Hypothalamus (tissue), 51 donors: ENCODE data around the gene P4HB.
"Not testable (repeated sequence)": the region's sequence is repeated elsewhere in the genome, so short reads cannot be mapped to it uniquely, and the experiment has no call there.

ENCODE experiments used
- DNase-seq, 51 donors: peaks; one replicate each; lab custom pipeline; 2025; lab: John Stamatoyannopoulos, UW

The P4HB gene

DNA sequence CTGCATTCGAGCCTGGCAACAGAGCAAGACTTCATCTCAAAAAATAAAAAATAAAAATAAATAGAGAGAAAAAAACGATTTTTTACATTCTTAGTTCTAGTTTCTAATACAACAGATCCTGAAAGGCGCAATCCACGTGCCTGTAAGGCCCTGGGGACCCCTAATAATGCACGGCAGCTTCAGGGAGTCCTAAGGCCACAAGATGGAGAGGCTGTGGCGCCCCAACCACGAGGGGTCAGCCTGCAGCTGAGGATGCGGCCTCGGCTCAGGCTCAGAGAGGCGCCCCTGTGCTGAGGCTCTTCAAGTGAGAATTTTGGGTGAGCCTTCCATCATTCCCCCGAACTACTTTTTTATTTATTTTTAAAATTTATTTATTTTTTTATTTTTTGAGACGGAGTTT, 10.9 kb downstream of the P4HB start:
- DNase-seq: no peak

DNA sequence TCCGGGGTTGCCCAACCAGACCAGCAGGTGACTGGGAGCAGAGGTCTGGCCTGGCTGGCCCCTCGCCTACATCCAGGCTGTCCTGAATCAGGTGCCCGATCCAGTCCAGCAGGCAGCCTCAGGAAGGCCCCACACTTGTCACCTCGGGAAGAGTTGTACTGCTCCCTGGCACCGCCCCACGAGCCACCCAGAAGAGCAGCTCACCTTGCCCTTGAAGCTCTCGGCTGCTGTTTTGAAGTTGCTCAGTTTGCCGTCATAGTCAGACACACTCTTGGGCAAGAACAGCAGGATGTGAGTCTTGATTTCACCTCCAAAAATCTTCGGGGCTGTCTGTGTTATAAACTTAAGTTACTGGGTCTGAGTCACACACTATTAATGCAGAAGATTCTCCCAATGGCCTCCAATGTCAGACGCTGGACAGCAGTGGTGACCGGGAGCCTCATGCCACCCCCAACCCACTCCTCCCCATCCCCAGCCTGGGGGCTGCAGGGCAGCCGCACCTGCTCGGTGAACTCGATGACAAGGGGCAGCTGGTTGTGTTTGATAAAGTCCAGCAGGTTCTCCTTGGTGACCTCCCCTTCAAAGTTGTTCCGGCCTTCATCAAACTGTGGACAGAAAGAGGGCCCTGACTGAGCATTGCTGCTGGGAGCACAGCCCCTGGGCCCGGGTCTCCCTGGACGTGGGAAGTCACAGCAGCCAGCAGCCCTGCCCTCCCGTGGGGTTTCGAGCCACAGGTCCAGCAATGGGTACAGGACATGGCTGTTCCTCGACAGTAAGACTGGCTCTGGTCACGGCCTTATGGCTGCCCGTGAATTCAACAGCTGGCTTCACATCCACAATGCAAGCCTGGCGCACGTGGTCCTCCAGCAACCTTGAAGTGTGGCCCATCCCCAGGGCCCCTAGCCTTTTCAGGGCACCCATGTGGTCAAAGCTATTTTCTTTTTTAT, 13.3 kb downstream of the P4HB start:
- no peak for DNase-seq

DNA sequence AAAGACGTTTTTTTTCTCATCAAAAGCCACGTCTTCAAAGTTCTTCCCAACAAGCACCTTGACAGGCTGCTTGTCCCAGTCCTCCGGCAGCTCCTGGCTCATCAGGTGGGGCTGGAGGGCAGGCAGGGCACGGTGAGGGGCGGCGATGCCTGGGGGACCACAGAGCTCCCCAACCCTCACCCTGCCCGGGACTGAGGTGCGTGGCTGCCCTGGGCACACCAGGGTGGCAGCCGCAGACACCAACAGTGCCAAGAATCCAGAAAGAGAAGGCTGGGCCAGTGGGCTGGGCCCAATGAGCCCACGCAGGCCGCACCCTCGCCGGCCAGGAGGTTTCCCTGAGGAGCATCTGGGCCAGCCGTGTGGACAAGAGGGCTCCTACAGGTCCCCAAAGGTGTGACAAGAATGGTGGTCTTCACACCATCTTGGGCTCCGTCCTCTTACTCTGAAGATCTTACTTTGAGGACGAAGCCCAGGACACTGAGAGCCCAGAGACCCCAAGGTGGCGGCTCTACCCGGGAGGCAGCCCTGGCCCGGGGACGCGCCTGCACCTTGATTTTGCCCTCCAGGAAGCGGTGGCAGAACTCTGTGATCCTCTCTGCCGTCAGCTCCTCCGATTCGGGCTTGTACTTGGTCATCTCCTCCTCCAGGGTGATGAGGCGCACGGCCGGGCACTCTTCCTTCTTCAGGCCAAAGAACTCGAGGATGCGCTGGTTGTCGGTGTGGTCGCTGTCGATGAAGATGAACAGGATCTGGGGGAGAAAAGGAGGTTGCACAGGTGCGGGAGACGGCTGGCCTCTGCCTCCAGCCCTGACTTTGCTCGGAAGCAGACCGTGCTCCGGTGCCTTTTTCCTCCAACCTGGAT, 14.2 kb downstream of the P4HB start:
- no peak for DNase-seq

- DNase-seq: no peak
Observed at GRCh38 chr17:81845361-81845760, 15.0 kb downstream of the P4HB start.

DNA sequence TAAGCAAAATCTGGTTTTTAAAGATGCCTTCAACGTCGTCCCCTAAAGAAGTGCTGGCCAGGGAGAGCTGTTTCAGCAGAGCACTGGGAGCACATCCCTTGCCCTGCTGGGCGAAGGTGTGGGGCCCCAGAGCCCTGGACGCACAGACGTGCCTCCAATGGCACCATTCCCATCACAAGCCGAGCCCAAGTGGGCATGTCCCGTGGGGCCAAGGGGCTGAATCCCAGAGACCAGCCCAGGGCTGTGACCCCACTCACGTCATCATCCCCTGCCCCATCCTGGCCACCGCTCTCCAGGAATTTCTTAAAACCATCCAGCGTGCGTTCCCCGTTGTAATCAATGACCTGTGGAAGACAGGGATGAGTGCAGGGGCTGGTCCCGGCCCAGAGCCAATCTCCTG, 15.4 kb downstream of the P4HB start:
- no peak for DNase-seq

DNA sequence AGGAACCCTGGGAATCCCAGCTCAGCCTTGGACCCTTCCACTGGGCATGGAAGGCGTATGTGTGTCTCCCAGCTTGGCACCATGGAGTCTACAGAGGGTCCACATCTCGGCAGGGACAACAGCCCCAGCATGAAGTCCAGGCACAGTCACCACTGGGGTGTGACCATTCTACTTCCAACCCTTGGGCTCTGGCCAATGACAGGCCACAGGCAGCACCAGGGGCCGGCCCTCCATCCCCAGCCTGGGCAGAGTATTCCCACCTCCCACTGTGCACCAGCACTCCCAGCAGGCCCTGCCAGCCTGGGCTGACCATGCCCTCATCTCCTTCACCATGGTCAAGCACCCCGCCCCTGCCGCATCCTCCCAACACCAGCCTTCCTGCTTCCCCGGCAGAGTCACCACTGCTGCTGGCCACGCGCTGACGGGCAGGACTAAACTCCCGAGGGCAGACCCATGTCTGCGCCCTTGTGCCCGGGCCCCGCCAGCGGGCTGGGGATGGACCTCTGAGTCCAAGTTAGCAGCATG, 15.9 kb downstream of the P4HB start:
- DNase-seq: no peak

DNA sequence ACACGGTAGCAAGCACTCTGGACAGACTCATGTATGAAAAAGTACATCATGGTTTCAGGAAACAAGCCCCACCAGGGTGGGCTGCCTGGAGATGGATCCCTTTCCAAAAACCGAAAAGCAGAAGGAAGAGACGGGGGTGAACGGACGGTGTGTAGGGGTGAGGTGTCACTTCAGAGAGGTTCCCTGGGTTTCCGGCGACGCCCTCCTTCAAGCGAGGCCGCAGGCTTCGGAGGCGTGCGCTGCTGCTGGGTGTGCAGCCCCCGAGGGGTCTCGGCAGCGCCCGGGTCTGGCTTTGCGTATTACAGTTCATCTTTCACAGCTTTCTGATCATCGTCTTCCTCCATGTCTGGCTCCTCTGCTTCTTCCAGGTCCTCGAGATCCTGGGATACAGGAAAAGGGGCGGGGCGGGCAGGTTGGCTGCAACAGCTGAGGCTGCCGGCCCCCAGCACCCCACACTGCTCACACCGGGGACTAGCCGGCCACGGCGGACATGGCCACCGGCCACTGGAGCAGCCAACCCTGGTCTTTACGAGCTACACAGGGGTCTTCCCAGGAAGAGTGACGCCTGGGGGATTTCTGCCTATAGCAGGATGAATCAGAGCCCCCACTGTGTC, 16.5 kb downstream of the P4HB start:
- DNase-seq: no peak

DNA sequence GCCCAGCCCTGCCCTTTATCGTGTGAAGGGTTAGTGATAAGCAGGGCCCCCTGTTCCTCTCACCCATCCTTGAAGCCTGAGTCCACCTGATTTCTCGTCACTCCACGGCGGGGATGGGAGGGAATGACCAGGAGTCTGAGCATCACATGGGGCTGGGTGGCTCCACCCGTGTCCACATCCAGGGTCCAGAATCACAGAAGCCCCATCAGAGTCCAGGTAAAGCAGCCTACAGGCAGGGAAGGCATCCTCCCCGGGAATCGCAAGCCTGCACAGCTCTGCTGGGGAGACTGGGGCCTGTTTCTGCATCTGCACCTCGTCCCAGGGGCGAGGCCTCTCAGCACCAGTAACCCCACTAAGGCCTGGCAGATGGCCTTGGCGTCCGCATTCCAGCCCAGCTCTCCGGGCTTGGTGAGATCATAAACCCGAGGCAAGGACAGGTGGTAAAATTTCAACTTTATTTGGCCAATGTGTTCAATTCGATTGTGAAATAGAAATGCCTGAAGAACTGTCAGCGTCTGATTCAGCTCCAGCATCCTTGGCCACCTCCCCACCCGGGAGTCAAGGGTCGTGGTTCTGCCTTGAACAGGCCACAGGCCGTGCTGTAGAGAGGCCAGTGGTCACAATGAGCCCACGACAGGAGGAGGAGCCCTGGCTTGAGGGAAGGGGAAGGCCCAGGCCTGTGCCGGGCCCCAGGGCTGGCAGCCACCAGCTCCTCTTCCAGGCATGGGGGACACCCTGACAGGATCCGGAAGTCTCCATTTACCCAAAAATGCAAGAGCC, 17.4 kb downstream of the P4HB start:
- DNase-seq: no peak

DNA sequence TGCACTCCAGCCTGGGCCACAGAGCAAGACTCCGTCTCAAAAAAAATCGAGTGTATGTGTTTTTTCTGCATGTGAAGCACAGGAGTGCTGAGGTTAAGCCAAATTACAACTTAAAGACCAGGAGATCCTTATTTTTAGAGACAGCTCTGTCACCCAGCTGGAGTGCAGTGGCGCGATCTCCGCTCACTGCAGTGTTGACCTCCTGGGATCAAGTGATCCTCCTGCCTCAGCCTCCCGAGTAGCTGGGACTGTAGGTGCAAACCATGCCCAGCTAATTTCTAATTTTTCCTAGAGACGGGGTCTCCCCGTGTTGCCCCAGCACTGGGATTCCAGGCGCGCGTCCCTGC, 18.0 kb downstream of the P4HB start:
- DNase-seq: no peak

DNA sequence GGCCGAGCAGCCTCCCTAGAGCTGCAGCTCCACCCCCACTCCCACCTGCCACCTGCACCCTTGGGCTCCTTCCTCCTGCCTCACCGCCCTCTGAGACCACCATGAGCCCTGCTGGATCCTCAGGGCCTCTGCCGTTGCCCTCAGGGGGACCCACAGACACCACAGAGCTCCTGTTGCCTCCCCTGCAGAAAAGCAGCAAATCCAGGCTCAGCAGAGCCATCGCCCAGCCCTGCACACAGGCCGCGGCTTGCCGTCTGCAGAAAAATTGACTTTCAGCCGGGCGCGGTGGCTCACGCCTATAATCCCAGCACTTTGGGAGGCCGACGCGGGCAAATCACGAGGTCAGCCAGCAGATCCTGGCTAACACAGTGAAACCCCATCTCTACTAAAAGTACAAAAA, 18.5 kb downstream of the P4HB start:
- no peak for DNase-seq

GRCh38 chr17:81840826-81841778, 19.2 kb downstream of the P4HB start:
- no peak for DNase-seq

DNA sequence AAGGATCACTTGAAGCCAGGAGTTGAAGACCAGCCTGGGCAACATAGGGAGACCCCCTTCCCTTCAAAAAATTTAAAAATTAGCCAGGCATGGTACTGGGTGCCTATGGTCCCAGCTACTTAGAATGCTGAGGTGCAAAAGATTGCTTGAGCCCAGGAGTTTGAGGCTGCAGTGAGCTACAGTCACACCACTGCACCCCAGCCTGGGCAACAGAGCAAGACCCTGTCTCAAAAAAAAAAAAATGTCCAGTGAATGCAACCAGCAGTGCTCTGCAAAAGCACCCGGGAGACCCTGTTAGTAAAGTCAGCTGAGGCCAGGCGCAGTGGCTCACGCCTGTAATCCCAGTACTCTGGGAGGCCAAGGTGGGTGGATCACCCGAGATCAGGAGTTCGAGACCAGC, 20.3 kb downstream of the P4HB start:
- DNase-seq: not testable (repeated sequence)

DNA sequence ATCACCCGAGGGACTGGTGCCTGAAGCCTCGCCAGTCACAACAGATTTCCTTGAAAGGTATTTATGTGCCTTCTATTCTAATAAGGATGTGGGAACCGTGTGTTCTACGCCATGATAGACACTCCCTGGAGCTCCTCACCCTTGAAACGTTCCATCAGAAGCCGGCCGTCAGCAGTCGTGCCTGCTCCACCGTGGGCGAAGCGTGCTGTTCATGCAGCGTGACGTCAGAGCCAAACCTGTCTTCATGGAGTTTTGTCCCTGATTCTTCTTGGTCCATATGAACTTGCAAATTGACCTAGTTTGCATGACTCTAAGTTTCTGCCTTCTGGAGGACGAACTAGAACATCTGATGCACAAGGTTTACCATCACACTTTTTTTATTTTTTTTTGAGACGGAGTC, 21.0 kb downstream of the P4HB start:
- no peak for DNase-seq

GRCh38 chr17:81838753-81839255, 21.5 kb downstream of the P4HB start:
- no peak for DNase-seq

- DNase-seq: no peak
Observed at GRCh38 chr17:81837641-81838040, 22.7 kb downstream of the P4HB start.

GRCh38 chr17:81834831-81835267, 25.5 kb downstream of the P4HB start, which contains the start of gene PPP1R27:
Gene PPP1R27 (minus strand): TSS chr17:81835050. CDS start chr17:81834953, 97 bp downstream.
- no peak for DNase-seq

- no peak for DNase-seq
Observed at GRCh38 chr17:81833921-81834830, 26.2 kb downstream of the P4HB start.
